HepG2 (cell line): ENCODE measurements around the gene TXNRD2. TPM values are rescaled to one million over a fixed set of nuclear protein-coding genes. Genes with fewer than 3 reads are reported as not detected.
A peak's percentile ranks its signal among the peaks of the same experiment; 100 is the strongest.

ENCODE experiments used
- CEBPZ ChIP-seq: IDR thresholded peaks from 2 replicates; pipeline ENCODE4 v1.6.1; 2012; ENCODE audit warnings: low read length, improper control_type of control experiment
- GTF2F1 ChIP-seq: fragments of 150-350 bp; IDR thresholded peaks from 2 replicates; pipeline ENCODE4 v1.6.1; 2014; ENCODE audit warnings: low read length
- HHEX ChIP-seq: IDR thresholded peaks from 2 replicates; pipeline ENCODE4 v1.6.1; 2016; ENCODE audit warnings: control low read depth
- KAT2B ChIP-seq: fragments of 150-350 bp; IDR thresholded peaks from 2 replicates; pipeline ENCODE4 v1.6.1; 2014; ENCODE audit warnings: low read depth, low read length, borderline replicate concordance
- KMT2A ChIP-seq: sonication (generic); formaldehyde crosslinking; IDR thresholded peaks from 2 replicates; pipeline ENCODE4 v1.4.0; 2020; ENCODE audit warnings: missing genetic modification reagents
- MLXIP ChIP-seq: sonication (generic); formaldehyde crosslinking; IDR thresholded peaks from 2 replicates; pipeline ENCODE4 v1.9.0; 2021; ENCODE audit warnings: missing genetic modification reagents, borderline replicate concordance
- PAXIP1 ChIP-seq: sonication (generic); formaldehyde crosslinking; conservative IDR thresholded peaks from 2 replicates; pipeline ENCODE4 v1.4.0; 2020; ENCODE audit warnings: mild to moderate bottlenecking, missing genetic modification reagents, moderate library complexity
- RAD21 ChIP-seq: fragments of 450-650 bp; formaldehyde crosslinking; IDR thresholded peaks from 2 replicates; pipeline ENCODE4 v1.5.0; 2020; ENCODE audit warnings: mild to moderate bottlenecking
- TBP ChIP-seq: sonication (generic); formaldehyde crosslinking; IDR thresholded peaks from 2 replicates; pipeline ENCODE4 v1.5.0; 2020; ENCODE audit warnings: missing genetic modification reagents
- TEAD2 ChIP-seq: sonication (generic); formaldehyde crosslinking; IDR thresholded peaks from 2 replicates; pipeline ENCODE4 v1.9.0; 2021; ENCODE audit warnings: missing genetic modification reagents
- ZKSCAN8 ChIP-seq: IDR thresholded peaks from 2 replicates; pipeline ENCODE4 v1.6.1; 2016; ENCODE audit warnings: borderline replicate concordance, missing genetic modification reagents, missing compliant biosample characterization
- ZNF224 ChIP-seq: sonication (generic); formaldehyde crosslinking; IDR thresholded peaks from 2 replicates; pipeline ENCODE4 v1.5.0; 2020; ENCODE audit warnings: mild to moderate bottlenecking, missing genetic modification reagents
- ZNF382 ChIP-seq: sonication (generic); formaldehyde crosslinking; IDR thresholded peaks from 2 replicates; pipeline ENCODE4 v1.5.0; 2020; ENCODE audit warnings: missing genetic modification reagents, mild to moderate bottlenecking, borderline replicate concordance
- ZNF431 ChIP-seq: sonication (generic); formaldehyde crosslinking; IDR thresholded peaks from 2 replicates; pipeline ENCODE4 v1.9.0; 2022; ENCODE audit warnings: missing genetic modification reagents, low read depth, mild to moderate bottlenecking, borderline replicate concordance
- polyA plus RNA-seq, 8 experiments: library from polyadenylated mRNA; depleted of rRNA in 3 of 8; stranded (reverse) in 7 of 8; unstranded in 1 of 8; fragments of >200 nt; fragmentation: Illumina TruSeq in 4 of 8; extraction: Trizol in 4 of 8; gene quantifications; 2 replicates each; pipeline versions ENCODE4 v1.2.1 to v1.2.3, GENCODE V29; 2011 to 2016; ENCODE audit warnings: low read depth in 4 of 8, missing spikeins in 1 of 8, mixed read lengths in 1 of 8; ENCODE audit not compliant: insufficient read depth in 1 of 8
- total RNA-seq, 5 experiments: library from RNA; depleted of rRNA; stranded (reverse); fragments of >200 nt; fragmentation: Illumina TruSeq; extraction: Trizol; gene quantifications; 2 replicates each; pipeline ENCODE4 v1.2.3, GENCODE V29; 2016; ENCODE audit warnings: low read depth in 1 of 5
- TF ChIP-seq, protein P1 (sequence below): sonication (generic); formaldehyde crosslinking; IDR thresholded peaks from 2 replicates; pipeline ENCODE4 v1.4.0; 2020; ENCODE audit warnings: low read depth, missing genetic modification reagents

The TXNRD2 gene
- total and polyA plus RNA-seq, 2 of the 13 experiments (the other 11 are each of a cell fraction or from before 2014, with no cell fraction given) = 17.5 to 18.6 TPM

DNA sequence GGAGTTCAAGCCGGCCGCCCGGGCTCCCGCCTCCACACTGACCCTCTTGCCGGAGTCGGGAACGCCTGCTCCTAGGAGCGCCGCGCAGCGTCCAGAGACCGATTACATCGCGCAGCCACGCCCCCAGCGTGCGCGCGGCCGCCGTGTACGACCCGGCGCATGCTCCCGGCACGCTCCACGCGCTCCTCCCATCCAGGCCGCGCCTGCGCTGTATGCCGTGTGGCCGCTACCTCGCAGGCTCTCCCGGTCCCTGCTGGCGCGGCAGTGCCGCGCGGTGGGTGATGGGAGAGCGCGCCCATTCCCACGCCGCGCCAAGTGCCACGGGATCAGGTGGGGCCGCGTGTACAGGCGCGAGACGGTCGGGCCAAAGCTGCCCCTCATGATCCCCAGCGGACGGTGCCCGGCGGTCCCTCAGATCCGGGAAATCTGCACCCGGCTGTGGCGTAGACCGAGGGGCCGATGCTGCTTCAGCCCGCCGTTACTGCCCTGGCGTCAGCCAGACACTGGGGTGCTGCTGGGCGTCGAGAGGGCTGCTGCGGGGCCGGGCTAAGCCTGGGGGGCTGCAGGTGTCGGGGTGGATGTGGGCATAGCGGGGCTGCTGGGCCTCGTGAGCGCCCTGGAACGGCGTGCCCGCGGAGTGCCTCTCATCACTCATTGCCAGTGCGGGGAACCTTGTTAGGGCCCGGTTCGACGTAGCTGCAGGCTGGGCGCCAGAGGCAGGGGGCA, 86.7 kb downstream of the TXNRD2 start, which contains the start of the genes GNB1L and RTL10 (continued):
- TF ChIP-seq PAXIP1 (CRISPR knock-in tag) (0 out of 2 replicates have a peak, but pooled peaks have one; percentile 36), ZNF431 (CRISPR knock-in tag) (peak; percentile 75; the same call in 1 of the 2 replicates), ZNF382 (CRISPR knock-in tag) (no peak), HHEX (no peak), TEAD2 (CRISPR knock-in tag) (peak; percentile 67; the same call in 1 of the 2 replicates), TBP (CRISPR knock-in tag) (no peak), ZNF224 (0 out of 2 replicates have a peak, but pooled peaks have one; percentile 45), CEBPZ (no peak), MLXIP (CRISPR knock-in tag) (peak; percentile 82; the same call in 1 of the 2 replicates), GTF2F1 (no peak), KMT2A (CRISPR knock-in tag) (peak; percentile 49; the same call in 1 of the 2 replicates), KAT2B (no peak), ZKSCAN8 (CRISPR knock-in tag) (peak; percentile 25; the same call in 1 of the 2 replicates), RAD21 (CRISPR knock-in tag) (peak; percentile 65; the same call in 1 of the 2 replicates)
- TF ChIP-seq, protein P1, sequence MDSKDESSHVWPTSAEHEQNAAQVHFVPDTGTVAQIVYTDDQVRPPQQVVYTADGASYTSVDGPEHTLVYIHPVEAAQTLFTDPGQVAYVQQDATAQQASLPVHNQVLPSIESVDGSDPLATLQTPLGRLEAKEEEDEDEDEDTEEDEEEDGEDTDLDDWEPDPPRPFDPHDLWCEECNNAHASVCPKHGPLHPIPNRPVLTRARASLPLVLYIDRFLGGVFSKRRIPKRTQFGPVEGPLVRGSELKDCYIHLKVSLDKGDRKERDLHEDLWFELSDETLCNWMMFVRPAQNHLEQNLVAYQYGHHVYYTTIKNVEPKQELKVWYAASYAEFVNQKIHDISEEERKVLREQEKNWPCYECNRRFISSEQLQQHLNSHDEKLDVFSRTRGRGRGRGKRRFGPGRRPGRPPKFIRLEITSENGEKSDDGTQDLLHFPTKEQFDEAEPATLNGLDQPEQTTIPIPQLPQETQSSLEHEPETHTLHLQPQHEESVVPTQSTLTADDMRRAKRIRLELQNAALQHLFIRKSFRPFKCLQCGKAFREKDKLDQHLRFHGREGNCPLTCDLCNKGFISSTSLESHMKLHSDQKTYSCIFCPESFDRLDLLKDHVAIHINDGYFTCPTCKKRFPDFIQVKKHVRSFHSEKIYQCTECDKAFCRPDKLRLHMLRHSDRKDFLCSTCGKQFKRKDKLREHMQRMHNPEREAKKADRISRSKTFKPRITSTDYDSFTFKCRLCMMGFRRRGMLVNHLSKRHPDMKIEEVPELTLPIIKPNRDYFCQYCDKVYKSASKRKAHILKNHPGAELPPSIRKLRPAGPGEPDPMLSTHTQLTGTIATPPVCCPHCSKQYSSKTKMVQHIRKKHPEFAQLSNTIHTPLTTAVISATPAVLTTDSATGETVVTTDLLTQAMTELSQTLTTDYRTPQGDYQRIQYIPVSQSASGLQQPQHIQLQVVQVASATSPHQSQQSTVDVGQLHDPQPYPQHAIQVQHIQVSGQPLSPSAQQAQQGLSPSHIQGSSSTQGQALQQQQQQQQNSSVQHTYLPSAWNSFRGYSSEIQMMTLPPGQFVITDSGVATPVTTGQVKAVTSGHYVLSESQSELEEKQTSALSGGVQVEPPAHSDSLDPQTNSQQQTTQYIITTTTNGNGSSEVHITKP (CRISPR knock-in tag) = 0 out of 2 replicates have a peak, but pooled peaks have one; percentile 67
